Body of pancreas (tissue), 4 donors: Measurements from ENCODE around the gene ARID5B.

Source experiments
- POLR2A ChIP-seq, 3 donors: fragments of 450-650 bp; IDR thresholded peaks; one replicate each; pipeline ENCODE4 v1.6.1; 2016; ENCODE audit warnings: antibody characterized with exemption in 3 of 3, mild to moderate bottlenecking in 2 of 3
- TF ChIP-seq, protein P1 (sequence below), 7 experiments: fragments of 450-650 bp in 4 of 7; fragments of 200-600 bp in 3 of 7; sonication (generic) in 3 of 7; IDR thresholded peaks; one replicate each; pipeline ENCODE4 v1.5.1; 2016 to 2019; ENCODE audit warnings: antibody characterized with exemption in 7 of 7

DNA sequence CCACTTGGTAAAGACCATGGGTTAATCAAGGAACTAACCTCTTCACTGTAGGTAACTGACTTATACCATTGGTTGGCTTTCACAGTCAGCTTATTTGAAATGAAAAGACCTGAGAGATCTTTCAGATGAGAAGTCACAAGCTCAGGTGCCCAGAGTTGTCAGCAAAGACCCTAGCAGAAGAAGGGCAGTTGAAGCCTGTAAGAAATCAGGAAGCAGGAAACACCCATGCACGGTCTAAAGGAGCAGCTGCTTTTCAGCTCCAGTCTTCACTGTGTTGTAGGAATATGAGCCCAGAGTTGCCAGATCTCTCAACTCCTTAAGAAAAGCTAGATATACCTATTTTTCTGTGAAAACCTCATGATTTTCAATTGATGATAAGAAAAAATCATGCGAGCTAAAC, 130.0 kb downstream of the ARID5B start:
- no peak for TF ChIP-seq POLR2A (IDR thresholded peaks at IDR 0.05)
- TF ChIP-seq, protein P1, sequence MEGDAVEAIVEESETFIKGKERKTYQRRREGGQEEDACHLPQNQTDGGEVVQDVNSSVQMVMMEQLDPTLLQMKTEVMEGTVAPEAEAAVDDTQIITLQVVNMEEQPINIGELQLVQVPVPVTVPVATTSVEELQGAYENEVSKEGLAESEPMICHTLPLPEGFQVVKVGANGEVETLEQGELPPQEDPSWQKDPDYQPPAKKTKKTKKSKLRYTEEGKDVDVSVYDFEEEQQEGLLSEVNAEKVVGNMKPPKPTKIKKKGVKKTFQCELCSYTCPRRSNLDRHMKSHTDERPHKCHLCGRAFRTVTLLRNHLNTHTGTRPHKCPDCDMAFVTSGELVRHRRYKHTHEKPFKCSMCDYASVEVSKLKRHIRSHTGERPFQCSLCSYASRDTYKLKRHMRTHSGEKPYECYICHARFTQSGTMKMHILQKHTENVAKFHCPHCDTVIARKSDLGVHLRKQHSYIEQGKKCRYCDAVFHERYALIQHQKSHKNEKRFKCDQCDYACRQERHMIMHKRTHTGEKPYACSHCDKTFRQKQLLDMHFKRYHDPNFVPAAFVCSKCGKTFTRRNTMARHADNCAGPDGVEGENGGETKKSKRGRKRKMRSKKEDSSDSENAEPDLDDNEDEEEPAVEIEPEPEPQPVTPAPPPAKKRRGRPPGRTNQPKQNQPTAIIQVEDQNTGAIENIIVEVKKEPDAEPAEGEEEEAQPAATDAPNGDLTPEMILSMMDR (IDR thresholded peaks at IDR 0.05): no peak
